NCI-H2227 (cell line): ENCODE data around the gene PRSS37.

Source experiments
- DNase-seq: peaks from one replicate; lab custom pipeline; 2025; ENCODE audit not compliant: unreplicated experiment; lab: John Stamatoyannopoulos, UW

Gene PRSS37

DNA sequence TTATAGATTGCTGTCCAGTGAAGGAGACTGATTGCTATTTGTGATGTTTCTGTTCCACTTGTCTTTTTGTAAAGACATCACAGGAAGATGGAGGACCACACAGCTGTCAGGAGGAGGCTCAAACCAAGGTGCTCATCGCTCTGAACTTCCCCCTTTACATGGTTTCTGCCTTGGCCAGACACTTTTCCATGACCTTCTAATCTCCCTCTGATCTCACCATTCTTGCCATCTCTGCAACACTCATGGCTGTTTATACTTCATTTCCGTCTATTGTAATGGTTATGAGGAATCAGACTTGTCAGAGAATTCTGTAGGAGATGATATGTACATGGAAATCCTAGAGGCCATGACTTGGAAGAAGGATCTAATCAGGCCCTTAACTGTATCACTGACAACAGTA is 53.0 kb downstream of the PRSS37 start:
- DNase-seq, result no peak
